Heart left ventricle (tissue), 16 donors: Measurements from ENCODE around the gene TMEM147. TPM values are rescaled to one million over a fixed set of nuclear protein-coding genes. Genes with fewer than 3 reads are reported as not detected.

Source experiments
- ATAC-seq, 4 donors: fragments of 200-7000 bp; cut with Tn5 transposase; one replicate each; pipeline ENCODE4 v1.9.1; 2020 to 2022; ENCODE audit warnings: moderate library complexity in 4 of 4, mild to moderate bottlenecking in 3 of 4, moderate number of reproducible peaks in 1 of 4
- DNase-seq, 5 donors: peaks; one replicate each; pipeline ENCODE4 v3.0.0-alpha.2; 2020
- H3K27ac ChIP-seq, 12 donors: fragments of 200-600 bp; sonication (generic) in 4 of 12; one replicate each; pipeline versions ENCODE4 v1.5.0 to v1.8.0; 2016 to 2022; ENCODE audit warnings: mild to moderate bottlenecking in 2 of 12
- H3K27me3 ChIP-seq, 9 donors: fragments of 200-600 bp; sonication (generic) in 2 of 9; one replicate each; pipeline versions ENCODE4 v1.5.1 to v1.8.0; 2016 to 2022; ENCODE audit warnings: mild to moderate bottlenecking in 3 of 9
- H3K36me3 ChIP-seq, 9 donors: fragments of 200-600 bp; sonication (generic) in 2 of 9; one replicate each; pipeline versions ENCODE4 v1.5.0 to v1.8.0; 2018 to 2022; ENCODE audit warnings: mild to moderate bottlenecking in 2 of 9
- H3K4me1 ChIP-seq, 12 donors: fragments of 200-600 bp; sonication (generic) in 4 of 12; one replicate each; pipeline versions ENCODE4 v1.5.0 to v1.8.0; 2016 to 2022; ENCODE audit warnings: mild to moderate bottlenecking in 3 of 12
- H3K4me3 ChIP-seq, 12 donors: fragments of 200-600 bp; sonication (generic) in 4 of 12; one replicate each; pipeline versions ENCODE4 v1.5.0 to v1.8.0; 2017 to 2022; ENCODE audit warnings: mild to moderate bottlenecking in 9 of 12, moderate library complexity in 4 of 12
- H3K9me3 ChIP-seq, 12 donors: fragments of 200-600 bp; sonication (generic) in 4 of 12; one replicate each; pipeline versions ENCODE4 v1.5.0 to v1.8.0; 2016 to 2022; ENCODE audit warnings: mild to moderate bottlenecking in 1 of 12
- POLR2A ChIP-seq, 2 donors: fragments of 450-650 bp; IDR thresholded peaks; one replicate each; pipeline ENCODE4 v1.6.1; 2017; ENCODE audit warnings: antibody characterized with exemption in 2 of 2, mild to moderate bottlenecking in 2 of 2, moderate library complexity in 2 of 2
- WGBS, 4 donors: extraction: QIAGEN DNeasy Blood & Tissue Kit in 2 of 4; methylation state at CpG; one replicate each; pipeline versions ENCODE4 v1.1.5 to v1.1.7; 2013 to 2018; 5-methylcytosine and 5-hydroxymethylcytosine counted together
- intact Hi-C, 10 donors: fragments of 100-400 bp; cut with DNase I; formaldehyde crosslinking; loops; one replicate each; pipeline versions ENCODE4 v1.11.1 to v1.14.2; 2022
- polyA plus RNA-seq, 2 donors: library from polyadenylated mRNA; stranded (reverse); fragments of 200-250 nt; gene quantifications; one replicate each; pipeline ENCODE4 v1.2.3, GENCODE V29; 2013
- total RNA-seq, 9 donors: library from RNA; depleted of rRNA in 2 of 9; stranded (reverse); fragments of >200 nt in 2 of 9; fragmentation: NEBNext Ultra II Directional in 3 of 9; extraction: Animal tissue kit (Norgen Biotek cat#: 25700) in 3 of 9; gene quantifications; one replicate each; pipeline versions ENCODE4 v1.1.0 to v1.2.4, GENCODE V29; 2016 to 2023
- TF ChIP-seq, protein P1 (sequence below), 12 donors: fragments of 200-600 bp; sonication (generic) in 4 of 12; IDR thresholded peaks; one replicate each; pipeline versions ENCODE4 v1.5.0 to v1.8.0; 2018 to 2022; ENCODE audit warnings: antibody characterized with exemption in 12 of 12, mild to moderate bottlenecking in 5 of 12
- donor health status: ischemic (EF 13 %, LVEDD 7.1; RV severe dilation, severe dysfunction).
- donor health status: healthy with polysubstance abuse.
- donor health status: DM: no; HTN: yes; CAD: no.
- donor health status: DM: no; HTN: no; CAD: no.
- donor health status: ischemic (EF 25% LVEDD 6.9; RV normal size, moderate dysfunction).
- donor health status: ischemic (EF 25% LVEDD 5.7; RV mildly dilated, moderate dysfunction).
- donor health status: healthy.
- donor health status: DM: yes; HTN: yes; CAD: no.
- donor health status: ischemic (EF 35%, LVEDD 5.7; RV mildly dilated, moderate dysfunction).
- donor health status: nonischemic (EF 11% LVEDD 7.7; RV severe dilation, severe dysfunction).
- donor health status: DM: yes; HTN: yes; CAD: no.
- donor health status: PGD.
- donor health status: ischemic (EF 29% LVEDD 5.4; RV normal size, mild dysfunction).
- donor health status: nonischemic (EF 23%, LVEDD 6.1; RV moderate dilation, normal function).

The TMEM147 gene
- total and polyA plus RNA-seq, 11 donors = 68.9 to 191 (median 96.0) TPM

DNA sequence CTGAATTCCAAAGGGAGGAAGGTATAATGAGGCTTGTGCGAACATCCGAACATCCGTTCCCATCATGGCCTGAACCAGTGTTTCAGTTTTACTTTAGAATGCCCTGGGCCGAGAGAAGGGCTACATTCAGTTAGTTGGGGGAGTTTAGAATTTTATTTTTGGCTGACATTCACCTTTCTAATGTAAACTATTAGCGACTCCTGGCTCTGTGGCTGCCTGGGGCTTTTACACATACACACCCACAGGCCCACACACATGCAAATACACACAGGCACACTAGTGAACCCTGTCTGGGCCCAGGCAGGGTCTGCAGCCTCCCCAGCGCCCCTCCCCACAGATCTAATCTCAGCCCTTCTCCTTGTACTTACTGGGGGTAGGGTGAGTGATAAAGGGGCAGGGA is 6.1 kb upstream of the TMEM147 start:
- no peaks in the 10 kb centered on the region for H3K36me3 ChIP-seq

DNA sequence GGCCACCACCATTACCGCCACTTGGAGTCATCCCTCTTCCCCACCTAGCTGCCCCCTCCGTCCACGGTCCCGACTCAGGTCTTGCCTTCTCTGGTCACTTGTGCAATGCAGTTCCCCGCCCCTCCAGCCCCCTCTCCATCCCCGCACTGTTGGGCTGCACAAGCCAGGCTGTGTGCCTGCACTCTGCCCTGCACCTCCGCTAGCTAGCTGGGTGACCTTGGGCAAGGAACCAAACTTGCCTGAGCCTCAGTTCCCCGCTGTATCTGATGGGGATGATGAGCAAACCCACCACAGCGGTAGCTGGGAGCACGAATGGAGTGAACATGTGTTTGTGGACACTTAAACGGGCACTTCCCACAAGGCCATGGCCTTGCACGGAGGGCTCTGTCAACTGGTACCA is 5.6 kb upstream of the TMEM147 start:
- 93 to 96% (median 94%) methylated on average over 12 of the region's 12 CpGs for WGBS, 4 donors
- DNase-seq (no peak), ATAC-seq (no peak)
- no peak overlapping the region for H3K27ac ChIP-seq
- peaks cover 0 to 2% (median 0%) of the 10 kb centered on the region in 9 donors for H3K27me3 ChIP-seq
- no peaks in the 10 kb centered on the region for H3K36me3 ChIP-seq
- intact Hi-C loops = loop anchor here in 2 of 10 donors (10.0 kb wide), 2 partner anchors 75 to 175 kb away; partner anchors contain the start of genes HAUS5 (in 1 of the 2) and KMT2B (in 1 of the 2)
- H3K4me1 ChIP-seq = peaks cover 0 to 10% (median 7%) of the 10 kb centered on the region in 12 donors
- no peak overlapping the region for H3K4me3 ChIP-seq
- no peaks in the 10 kb centered on the region for H3K9me3 ChIP-seq
- TF ChIP-seq, protein P1, sequence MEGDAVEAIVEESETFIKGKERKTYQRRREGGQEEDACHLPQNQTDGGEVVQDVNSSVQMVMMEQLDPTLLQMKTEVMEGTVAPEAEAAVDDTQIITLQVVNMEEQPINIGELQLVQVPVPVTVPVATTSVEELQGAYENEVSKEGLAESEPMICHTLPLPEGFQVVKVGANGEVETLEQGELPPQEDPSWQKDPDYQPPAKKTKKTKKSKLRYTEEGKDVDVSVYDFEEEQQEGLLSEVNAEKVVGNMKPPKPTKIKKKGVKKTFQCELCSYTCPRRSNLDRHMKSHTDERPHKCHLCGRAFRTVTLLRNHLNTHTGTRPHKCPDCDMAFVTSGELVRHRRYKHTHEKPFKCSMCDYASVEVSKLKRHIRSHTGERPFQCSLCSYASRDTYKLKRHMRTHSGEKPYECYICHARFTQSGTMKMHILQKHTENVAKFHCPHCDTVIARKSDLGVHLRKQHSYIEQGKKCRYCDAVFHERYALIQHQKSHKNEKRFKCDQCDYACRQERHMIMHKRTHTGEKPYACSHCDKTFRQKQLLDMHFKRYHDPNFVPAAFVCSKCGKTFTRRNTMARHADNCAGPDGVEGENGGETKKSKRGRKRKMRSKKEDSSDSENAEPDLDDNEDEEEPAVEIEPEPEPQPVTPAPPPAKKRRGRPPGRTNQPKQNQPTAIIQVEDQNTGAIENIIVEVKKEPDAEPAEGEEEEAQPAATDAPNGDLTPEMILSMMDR (IDR thresholded peaks at IDR 0.05) = no peak
- TF ChIP-seq POLR2A (IDR thresholded peaks at IDR 0.05) = no peak

More for the DNA sequence above, 6.1 kb upstream of the TMEM147 start:
- DNase-seq (no peak), ATAC-seq (no peak)
- no peak overlapping the region for H3K27ac ChIP-seq
- TF ChIP-seq, protein P1 (IDR thresholded peaks at IDR 0.05) = no peak
- TF ChIP-seq POLR2A (IDR thresholded peaks at IDR 0.05) = no peak
- peaks cover 0 to 7% (median 2%) of the 10 kb centered on the region in 9 donors for H3K27me3 ChIP-seq
- no peaks in the 10 kb centered on the region for H3K9me3 ChIP-seq
- intact Hi-C loops = no loop called here
- H3K4me1 ChIP-seq = peaks cover 0 to 5% (median 1%) of the 10 kb centered on the region in 12 donors
- no peak overlapping the region for H3K4me3 ChIP-seq
- WGBS, 4 donors = 79 to 88% (median 83%) methylated on average over 6 of the region's 6 CpGs

DNA sequence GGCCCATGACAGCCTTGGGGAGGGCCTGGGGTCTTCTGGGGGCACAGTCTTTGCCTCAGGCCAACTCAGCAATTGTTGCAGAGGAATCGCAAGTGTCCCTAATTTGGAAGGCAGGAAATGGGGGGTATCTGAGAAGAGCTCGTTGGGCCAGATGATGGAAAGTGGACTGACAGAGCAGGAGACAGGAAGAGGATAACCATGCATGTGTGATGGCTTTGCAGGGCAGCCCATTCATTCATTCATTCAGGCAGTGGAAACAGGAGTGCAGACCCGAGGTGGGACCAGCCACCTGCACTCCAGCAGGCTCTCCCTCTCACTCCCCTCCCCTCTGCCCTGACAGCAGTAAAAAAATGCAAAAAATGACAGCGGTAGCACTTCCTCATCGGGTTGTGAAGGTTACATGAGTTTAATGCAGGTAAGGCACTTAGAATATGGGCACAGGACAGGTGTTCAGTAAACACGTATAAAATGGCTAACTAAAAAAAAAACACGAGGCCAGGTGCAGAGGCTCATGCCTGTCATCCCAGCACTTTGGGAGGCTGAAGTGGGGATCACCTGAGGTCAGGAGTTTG is 5.0 kb upstream of the TMEM147 start:
- Histone ChIP-seq H3K4me1 (peaks cover 0 to 12% (median 7%) of the 10 kb centered on the region in 12 donors), H3K27me3 (no peaks in the 10 kb centered on the region), H3K9me3 (no peaks in the 10 kb centered on the region), H3K4me3 (no peak overlapping the region), H3K36me3 (no peaks in the 10 kb centered on the region), H3K27ac (no peak overlapping the region)
- DNase-seq (no peak), ATAC-seq (no peak)
- WGBS, 4 donors = 76 to 81% (median 79%) methylated on average over 7 of the region's 7 CpGs
- intact Hi-C loops = loop anchor here in 2 of 10 donors (10.0 kb wide), 2 partner anchors 74 to 174 kb away; partner anchors contain the start of genes HAUS5 (in 1 of the 2) and KMT2B (in 1 of the 2)
- TF ChIP-seq, protein P1 (IDR thresholded peaks at IDR 0.05) = no peak
- TF ChIP-seq POLR2A (IDR thresholded peaks at IDR 0.05) = no peak

DNA sequence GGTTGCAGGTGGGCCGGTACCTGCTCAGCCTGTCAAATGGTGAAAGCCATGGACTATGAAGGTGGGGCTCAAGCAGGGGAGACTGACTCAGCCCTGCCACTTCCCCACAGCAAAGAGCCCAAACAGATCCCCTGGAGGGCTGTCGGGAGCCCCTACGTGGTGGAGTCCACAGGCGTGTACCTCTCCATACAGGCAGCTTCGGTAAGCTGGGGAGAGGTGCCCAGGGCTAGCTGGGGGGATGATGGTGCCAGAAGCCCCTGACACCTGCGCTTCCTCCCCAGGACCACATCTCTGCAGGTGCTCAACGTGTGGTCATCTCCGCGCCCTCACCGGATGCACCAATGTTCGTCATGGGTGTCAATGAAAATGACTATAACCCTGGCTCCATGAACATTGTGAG is 3.2 kb upstream of the TMEM147 start:
- Histone ChIP-seq H3K27ac (no peak overlapping the region), H3K36me3 (peaks cover 0 to 6% (median 0%) of the 10 kb centered on the region in 9 donors), H3K27me3 (no peaks in the 10 kb centered on the region), H3K4me1 (peaks cover 4 to 27% (median 16%) of the 10 kb centered on the region in 12 donors), H3K9me3 (no peaks in the 10 kb centered on the region), H3K4me3 (no peak overlapping the region)
- ATAC-seq = no peak
- intact Hi-C loops = loop anchor here in 2 of 10 donors (10.0 kb wide), 2 partner anchors 73 to 173 kb away; partner anchors contain the start of genes HAUS5 (in 1 of the 2) and KMT2B (in 1 of the 2)
- TF ChIP-seq, protein P1 (IDR thresholded peaks at IDR 0.05) = no peak
- no peak for TF ChIP-seq POLR2A (IDR thresholded peaks at IDR 0.05)
- DNase-seq = no peak
- 92 to 99% (median 95%) methylated on average over 11 of the region's 11 CpGs for WGBS, 4 donors
